NCI-H69 (cell line): Measurements from ENCODE around the gene SLC38A10.

Source experiments
- DNase-seq: peaks from one replicate; lab custom pipeline; 2025; lab: John Stamatoyannopoulos, UW

Gene SLC38A10

DNA sequence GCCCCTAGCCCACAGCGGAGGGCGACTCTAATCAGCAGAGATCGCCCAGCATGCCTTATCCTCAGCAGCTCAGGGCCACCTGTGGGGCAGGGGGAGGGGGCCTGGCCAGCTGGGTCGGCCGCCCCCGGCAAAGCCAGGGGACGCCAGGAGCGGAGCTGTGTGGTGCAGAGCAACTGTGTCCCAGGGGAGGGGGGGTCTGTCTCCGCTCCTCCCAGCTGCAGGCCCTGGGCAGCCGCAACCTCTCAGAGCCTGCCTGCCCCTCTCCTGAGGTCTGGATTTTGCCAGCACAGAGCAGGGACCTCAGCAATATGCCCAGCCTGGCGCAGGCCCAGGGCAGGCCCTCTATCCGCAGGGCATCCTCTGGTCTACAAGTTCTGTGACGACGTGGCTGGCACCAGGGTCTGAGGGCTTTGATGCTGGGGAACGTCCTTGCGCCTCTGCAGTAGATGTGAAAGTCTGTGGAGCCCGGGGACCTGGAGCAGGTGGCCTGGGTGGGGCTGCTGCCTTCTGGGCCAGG lies 36.5 kb upstream of the SLC38A10 start:
- DNase-seq = no peak

DNA sequence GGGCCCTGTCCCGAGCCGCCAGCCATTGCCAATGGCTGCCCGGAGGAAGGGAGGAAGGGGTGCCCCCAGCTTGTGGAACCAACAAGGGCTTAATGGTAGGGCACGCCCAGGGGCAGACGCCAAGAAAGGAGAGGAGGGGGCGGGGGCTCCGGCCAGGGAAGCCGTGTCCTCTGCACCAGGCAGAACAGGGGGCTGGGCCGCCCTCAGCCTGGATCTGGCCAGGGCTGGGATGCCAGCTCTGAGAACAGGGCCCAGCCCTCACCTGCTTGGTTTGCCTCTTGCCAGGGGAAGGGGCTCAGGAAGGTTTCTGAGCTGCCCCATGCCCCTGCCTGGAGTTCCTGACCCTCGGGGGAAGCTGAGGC lies 35.8 kb upstream of the SLC38A10 start:
- no peak for DNase-seq

DNA sequence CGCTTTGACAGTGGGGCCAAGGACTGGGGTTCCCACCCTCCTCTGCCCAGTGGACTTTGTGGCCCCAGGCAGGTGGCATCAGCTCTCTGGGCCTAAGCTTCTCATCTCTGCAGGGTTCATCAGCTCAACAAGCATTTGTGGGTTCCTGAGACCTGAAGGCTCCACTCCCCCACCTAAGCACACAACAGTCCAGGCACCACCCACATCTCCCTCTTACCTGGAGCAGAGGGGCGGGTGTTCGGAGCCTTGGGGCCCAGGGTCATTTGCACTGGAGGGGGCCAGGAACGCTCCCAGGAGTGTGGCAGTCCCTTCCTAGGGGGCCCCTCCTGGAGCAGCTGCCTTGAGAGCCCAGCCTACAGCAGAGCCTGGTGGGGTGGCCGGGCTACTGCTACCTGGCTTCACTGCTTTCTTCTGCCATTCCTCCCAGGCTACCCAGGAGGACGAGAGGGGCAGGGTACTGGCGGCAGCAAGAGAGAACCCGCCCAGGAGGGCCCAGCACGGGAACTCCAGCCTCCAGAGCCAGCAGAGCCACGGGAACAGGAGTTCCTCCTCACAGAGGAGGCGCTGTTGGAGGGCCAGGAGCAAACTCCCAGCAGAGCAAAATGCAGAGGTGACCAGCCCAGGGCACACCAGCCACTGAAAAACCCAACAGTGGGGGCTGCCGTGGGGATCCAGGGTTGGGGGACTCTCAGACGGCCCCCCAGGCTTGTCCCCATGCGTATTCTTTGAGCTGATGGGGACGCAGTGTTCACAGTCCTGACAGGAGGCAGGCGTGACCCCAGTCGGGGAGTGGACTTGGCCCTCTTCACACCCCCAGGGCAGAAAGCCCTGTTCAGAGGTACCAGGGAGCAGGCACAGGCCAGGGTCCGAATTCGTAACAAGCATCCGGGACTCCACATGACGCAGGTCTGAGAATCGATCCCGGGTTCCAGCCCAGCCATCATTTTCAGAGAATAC lies 35.1 kb upstream of the SLC38A10 start:
- DNase-seq = peak; percentile 72

DNA sequence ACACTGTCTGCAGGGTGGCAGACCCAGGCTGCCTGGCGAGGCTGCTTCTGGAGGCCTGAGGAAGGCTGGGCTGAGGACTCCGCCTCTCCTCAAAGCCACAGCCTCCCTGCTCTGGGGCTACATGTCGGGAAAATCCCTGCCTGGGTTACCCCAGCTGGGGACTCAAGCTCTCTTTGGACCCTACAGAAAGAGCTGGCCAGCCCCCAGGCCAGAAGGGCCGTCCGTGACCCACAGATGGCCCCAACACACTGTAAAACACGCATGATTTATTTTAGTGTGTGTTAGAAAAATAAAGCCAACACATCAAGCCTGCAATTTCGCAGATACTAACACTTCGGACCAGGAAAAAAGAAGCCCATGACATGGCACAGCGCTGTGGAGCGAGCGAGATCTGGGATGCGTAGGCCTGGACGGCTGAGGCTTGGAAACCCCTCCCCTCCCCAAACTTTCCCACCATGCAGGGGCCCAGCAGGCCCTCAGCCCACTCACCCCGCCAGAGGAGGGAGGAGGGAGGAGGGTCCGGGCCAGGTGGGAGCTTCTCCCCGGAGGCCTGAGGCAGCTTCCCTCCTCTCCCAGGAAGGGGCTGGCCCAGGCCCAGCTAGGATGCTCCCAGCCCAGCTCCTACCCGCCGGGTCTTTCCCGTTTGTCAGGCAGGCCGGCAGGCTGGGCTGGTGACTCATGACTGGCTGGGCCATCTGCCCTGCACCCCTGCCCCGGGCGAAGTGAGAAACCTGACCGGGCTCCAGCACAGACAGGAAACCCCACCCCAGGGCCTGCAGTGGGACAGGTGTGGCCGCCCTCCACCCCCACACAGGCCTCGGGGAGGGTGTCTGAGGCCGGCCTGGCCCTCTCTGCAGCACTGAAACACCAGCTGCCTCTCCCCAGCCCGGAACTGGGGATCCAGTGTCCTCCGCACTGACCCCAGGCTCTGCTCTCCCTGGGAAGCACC lies 34.1 kb upstream of the SLC38A10 start:
- DNase-seq = peak; percentile 93

DNA sequence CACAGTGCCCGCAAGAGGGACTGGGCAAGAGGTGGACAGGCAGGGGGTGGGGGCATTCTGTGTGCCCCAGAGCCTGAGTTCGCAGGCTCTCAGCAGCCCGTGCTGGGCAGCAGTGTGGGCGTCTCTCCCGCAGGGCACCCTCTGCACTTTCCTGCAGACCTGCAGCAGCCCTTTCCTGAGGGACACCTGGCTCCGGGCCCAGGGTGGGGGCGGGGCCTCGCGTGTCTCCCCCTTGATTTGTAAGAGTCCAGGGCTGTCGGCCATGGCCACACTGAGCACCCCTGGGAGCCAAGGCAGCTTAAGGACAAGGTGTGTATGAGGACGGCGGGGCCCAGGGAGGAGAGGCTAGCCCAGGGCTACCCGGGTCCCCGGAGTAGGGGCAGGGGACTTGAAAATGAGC lies 33.4 kb upstream of the SLC38A10 start:
- no peak for DNase-seq

DNA sequence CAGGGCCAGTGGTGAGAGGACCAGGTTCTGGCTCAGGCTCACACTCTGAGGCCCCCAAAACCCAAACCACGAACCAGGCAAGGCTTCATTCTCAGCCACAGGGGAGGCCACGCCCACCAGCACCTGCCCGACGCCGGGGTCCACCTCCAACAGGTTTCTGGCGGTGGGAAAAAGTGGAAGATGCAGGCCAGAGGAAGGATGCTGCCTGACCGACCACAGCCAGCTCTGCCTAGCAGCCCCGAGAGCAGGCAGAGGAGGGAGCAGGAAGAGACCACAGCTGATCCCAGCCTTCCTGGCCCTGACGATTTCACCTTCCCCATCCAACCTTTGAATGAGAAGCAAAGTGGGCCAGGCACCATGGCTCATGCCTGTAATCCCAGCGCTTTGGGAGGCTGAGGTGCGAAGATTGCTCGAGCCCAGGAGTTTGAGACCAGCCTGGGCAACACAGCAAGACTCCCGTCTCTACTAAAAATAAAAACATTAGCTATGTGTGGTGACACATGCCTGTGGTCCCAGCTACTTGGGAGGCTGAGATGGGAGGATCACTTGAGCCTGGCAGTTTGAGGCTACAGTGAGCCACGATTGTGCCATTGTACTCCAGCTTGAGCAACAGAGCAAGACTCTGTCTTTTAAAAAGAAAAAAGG lies 30.7 kb upstream of the SLC38A10 start:
- DNase-seq = no peak

DNA sequence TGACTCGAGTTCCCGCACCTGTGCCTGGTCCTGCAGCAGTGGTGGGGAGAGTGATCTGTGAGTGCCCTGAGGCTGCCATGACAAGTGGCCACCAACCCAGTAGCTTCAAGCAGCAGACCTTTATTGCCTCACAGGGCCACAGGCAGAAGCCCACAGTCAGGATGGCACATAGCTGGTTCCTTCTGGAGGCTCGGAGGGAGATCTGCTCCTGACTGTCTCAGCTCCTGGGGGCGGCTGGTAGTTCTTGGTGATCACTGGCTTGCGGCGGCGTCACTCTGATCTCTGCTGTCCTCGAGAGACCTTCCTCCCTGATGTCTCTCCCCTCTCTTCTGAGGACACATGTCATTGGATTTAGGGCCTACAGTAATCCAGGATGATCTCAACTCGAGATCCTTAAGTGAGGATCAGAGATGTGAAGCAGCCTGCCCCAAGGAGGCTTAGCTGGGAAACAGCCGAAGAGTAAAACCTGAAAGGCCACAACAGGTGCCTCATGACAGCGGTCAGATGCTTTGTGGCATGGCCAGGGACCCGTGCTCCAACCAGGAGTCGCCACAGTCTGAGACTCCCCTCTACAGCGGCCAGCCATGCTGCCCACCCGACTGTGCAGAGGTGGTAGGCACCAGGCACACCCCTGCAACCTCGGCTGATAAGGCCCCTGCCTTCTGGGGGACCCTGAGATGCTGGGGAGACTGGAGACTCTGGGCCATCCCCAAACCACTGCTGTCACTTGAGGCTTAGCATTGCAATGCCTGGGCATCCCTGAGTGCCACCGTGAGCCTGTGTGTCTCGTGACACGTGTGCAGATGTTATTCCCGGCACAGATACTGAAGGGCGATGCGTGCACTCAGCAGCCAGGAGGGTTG lies 30.0 kb upstream of the SLC38A10 start:
- no peak for DNase-seq

DNA sequence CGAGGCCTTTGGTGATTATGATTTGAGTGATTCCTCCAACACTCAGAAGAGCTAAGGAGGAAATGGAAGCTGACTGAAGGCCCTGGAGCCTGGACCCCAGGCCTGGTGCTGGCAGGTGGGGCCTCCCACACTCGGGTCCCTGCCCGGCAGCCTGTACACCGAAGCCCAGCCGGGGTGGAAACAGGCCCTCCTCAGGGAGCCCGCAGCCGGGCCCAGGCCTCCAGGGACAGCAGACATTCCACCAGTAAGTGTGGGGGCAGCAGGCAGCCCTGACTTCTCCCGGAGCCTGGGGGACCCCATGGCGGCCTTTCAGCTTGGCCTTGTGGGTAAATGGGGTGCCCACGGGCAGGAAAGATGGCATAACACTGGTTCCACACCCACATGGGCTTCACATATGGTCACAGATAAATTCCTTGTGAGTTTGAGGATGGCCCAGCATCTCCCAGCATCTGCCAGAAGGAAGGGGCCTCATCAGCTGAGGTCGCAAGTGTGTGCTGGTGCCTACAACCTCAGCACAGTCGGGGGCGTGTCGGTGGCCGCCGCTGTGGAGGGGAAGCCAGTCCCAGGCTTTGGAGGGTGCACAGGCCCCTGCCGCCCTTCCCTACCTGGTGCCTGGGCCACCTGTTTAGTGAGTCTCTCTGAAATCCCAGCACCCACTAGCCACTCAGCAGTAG lies 29.2 kb upstream of the SLC38A10 start:
- no peak for DNase-seq

DNA sequence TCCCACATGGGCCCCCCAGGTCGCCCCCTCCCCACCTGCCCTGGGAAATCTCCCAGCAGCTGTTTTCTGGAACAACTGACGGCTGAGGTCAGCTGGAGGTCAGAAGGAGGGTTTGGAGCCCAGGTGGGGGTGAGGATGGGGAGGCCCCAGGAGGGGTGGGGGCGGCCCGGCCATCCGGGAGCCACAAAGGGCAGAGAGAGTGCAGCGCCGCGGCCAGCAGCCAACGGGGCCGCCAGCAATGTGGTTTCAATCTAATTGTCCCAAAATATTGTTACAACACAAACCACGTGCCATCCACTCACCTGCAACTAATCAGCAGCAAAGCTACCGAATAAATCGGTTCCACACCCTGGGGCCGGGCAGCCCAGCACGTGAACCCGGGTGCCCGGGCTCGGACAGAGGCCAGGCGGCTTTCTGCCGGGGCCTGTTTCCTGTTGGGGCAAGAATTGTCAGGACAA lies 28.3 kb upstream of the SLC38A10 start:
- DNase-seq = no peak

DNA sequence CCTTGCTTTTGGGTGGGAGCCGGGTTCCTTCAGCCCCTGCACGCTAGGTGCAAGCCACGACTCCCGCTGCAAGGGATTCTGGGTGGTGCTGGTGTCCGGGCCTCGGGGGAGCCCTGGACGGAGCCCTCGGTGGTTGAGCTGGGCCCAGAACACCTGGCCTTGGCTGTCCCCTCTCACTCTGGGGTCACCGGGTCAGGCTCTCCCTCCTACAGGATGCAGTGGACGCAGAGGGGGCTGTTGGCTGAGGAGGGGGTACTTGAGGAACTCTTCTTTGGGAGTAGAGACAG lies 27.9 kb upstream of the SLC38A10 start:
- no peak for DNase-seq

DNA sequence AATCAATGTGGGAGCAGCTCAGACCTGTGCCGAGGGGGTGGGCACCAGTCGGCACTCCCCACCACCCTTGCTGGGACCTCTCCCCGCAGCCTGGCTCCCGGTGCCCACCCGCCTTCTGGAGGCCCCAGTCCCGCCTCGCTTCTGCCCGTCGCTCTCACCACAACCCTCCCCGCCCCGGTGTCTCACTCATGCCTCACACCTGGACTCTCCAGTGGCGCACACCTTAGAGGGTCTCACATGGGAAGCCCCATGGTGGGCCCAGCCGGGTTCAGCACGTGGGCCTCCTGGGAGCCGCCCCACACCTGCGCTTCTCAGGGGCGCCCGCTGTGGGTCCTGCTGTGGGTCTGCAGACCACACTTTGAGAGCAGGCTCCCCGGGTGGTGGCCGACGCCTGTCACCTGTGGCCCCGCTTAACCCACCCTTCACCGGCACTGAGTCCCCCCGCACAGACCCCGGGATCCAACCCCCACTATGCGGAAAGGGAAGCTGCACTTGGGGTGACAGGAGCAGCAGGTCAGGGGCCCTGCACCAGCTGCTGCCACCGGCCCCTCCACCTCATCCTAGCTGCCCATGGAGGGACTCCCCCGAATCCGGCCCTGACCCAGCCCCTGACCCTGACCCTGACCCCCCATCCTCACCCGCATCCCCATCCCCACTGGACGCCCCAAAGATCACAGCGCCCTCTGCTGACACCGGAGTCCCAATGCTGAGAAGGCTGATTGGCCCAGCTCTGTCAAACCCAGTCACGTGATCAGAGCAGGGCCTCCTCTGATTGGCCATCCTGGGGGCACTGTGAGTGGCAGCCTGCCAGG lies 27.4 kb upstream of the SLC38A10 start:
- DNase-seq = peak; percentile 62

DNA sequence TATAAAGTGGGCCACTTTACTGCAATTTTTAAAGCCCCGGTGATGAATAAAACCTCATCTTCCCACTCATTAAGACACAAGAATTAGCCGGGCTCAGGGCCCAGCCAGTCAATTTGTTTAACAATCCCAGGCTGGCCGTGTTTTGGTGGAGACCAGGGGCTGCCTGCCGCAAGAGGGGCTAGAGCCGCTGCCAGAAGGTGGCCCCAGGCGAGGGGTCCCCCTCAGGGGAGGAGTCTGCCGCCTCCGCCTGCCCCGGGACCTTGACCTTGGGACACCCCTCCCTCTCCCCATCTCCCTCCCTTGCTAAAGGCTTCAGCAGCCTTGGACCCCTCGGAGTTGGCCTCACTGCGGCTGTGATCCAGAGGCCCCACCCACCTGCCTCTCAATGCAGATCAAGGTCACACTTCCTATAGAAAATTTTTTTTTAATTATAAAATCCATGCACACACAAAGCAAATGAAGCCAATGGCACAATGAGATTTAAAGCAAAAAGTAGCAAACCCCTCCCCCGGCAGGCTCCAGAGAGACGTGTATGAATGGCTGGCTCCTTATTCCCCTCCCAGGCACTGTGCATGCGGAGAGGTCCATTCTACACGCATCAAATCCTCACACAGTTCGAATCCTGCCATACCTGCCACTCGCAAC lies 23.0 kb upstream of the SLC38A10 start:
- DNase-seq = no peak

DNA sequence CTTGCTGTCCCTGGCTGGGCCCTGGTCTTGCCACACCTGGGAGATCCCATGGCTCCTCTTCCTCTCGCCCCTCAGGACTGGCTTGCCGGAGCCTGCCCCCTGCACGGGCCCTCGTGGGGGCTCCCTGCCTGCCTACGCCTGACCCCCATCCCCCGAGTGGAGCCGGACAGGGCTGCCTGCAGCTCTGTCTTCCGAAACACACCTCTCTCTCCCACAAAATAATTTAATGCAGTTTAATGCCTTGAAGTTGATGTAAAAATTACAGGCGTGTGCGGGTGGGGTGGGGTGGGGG lies 22.4 kb upstream of the SLC38A10 start:
- DNase-seq = no peak

DNA sequence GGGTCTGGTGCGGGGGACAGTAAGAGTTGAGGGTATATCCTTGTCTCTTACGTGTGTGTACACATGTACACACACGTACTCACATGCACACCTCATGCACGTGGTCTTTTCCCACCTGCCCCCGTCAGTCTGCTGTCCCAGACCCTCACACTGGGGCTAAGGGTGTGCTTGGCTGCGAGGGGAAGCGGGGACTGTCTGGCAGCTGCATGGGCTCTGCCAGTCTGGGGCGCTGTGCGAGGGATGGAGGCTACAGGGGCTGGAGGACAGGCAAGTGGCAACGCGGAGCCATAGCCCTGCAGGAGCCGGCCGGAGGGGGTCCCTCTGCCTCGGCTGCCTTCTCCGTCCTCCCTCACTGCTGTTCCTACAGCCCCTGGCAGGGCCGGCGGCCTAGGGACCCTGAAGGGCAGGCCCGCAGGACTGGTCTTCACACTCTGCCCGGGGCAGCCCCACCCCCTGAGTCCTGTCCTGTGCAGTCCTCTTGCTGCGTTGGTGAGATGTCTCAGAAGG lies 20.8 kb upstream of the SLC38A10 start:
- no peak for DNase-seq

DNA sequence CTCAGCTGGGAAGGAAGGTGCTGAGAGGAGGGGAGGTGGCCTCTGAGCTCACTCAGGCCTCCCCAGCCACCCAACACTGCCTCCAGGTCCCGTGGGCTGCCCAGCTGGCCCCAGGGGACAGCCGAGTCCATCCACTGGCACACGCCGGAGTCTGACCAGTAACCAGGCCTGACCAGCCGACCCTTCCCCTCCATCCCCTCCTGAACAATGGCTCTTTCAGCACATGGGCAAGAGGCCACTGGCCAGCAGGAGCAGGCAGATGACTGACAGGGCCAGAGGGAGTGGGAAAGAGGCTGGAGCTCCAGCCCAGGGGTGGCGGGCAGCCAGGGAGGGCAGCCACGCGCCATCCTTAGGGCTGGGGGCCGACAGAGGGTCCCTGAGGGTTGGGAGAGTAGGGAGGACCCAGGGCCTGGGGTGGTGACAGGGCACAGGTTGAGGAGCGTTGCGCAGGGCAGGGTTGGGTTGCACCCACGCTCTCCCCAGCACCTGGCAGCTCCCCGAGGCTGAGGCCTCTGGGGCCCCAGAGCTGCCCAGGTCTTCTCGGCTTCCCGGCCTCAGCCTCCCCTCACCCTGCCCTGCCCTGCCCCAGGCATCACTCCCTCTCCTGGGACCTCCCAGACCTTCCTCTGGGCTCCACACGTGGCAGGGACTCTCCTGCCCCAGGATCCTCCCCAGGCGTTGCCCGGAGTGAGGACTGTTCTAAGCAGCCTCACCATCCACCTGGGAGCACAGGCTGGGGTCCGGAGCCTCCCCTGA lies 20.2 kb upstream of the SLC38A10 start:
- DNase-seq = no peak

DNA sequence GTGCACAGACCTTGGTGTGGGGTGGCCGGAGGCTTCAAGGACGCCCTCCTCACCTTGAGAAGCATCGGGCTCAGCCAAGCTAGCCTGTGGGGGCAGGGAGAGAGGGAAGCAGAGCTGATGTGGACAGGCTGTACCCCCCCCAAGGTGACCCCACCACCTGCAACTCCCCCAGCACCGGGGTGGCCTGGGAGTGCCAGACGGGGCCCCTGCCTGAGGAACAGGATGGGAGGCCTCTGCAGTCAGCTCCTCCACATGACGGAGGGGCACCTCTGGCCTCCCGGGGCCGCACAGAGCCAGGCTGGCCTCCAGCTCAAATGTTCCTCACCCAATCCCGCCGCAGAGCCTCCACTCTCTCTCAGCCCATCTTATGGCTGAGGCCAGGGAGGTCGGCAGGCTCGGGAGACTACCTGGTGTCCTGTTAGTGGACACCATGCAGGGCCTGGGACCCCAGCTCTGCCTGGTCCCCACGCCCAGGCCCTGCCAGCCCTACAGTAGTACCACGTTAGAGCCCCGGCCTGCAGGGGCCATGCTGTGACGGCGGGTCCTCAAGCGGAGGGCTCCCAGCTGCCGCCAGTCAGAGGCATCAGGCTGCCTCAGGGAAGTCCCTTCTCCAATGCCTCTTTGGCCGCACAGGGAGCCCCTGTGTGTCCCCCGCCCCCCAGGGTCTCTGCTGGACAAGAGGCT lies 19.4 kb upstream of the SLC38A10 start:
- DNase-seq = no peak

DNA sequence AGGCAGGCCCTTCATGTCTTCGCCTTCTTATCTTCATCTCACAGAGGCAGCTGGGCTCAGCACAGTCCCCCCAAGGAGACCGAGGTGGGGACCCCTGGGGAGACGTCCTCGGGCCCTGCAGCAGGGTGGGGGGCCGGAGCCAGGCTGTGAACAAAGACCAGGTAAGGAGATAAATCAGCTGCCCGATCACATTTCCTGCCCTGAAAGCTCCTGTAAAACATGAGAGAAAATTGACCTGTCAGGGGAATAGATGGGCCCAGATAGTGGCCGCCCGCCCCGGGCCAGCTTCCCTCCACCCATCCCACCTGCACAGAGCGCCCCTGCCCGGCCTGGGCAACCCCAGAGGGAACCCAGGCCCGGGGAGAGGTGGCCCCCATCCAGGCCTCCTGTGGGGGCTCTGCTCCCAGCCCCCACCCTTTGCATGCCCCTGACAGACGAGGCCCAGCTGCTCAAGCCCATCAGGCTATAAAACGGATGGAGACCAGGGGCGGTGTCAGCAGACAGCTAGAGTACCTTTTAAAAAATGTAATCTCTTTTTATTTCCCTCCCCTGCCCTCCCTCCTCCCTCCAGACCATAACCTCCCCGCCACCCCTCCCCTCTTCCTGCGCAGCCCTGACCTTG lies 18.8 kb upstream of the SLC38A10 start:
- DNase-seq = no peak
